Liver (tissue), 9 donors: ENCODE measurements around the gene DNALI1. TPM values are rescaled to one million over a fixed set of nuclear protein-coding genes. Genes with fewer than 3 reads are reported as not detected.
"Not testable (repeated sequence)": the region's sequence is repeated elsewhere in the genome, so short reads cannot be mapped to it uniquely, and the experiment has no call there.

Experiments used
- DNase-seq: peaks from one replicate; pipeline ENCODE4 v3.0.0-alpha.2; 2017; ENCODE audit warnings: low spot score
- H3K27ac ChIP-seq, 2 donors: one replicate each; pipeline ENCODE4 v1.7.0; 2013; ENCODE audit warnings: inconsistent platforms in 2 of 2, low read length in 2 of 2, control low read depth in 1 of 2, low read depth in 1 of 2, mild to moderate bottlenecking in 1 of 2
- H3K27me3 ChIP-seq, 4 donors: one replicate each; pipeline versions ENCODE4 v1.6.1 to v1.7.0; 2013; ENCODE audit warnings: low read length in 3 of 4, inconsistent platforms in 1 of 4, mild to moderate bottlenecking in 1 of 4, moderate library complexity in 1 of 4; ENCODE audit not compliant: control insufficient read depth in 4 of 4, insufficient read depth in 4 of 4
- H3K36me3 ChIP-seq, 4 donors: one replicate each; pipeline versions ENCODE4 v1.6.1 to v1.7.0; 2013; ENCODE audit warnings: low read length in 3 of 4, mild to moderate bottlenecking in 3 of 4, low read depth in 1 of 4, moderate library complexity in 1 of 4; ENCODE audit not compliant: control insufficient read depth in 4 of 4, insufficient read depth in 3 of 4
- H3K4me1 ChIP-seq, 4 donors: one replicate each; pipeline versions ENCODE4 v1.6.1 to v1.7.0; 2013; ENCODE audit warnings: low read length in 3 of 4, mild to moderate bottlenecking in 3 of 4, moderate library complexity in 1 of 4; ENCODE audit not compliant: control insufficient read depth in 4 of 4, insufficient read depth in 4 of 4
- H3K4me3 ChIP-seq, 3 donors: one replicate each; pipeline versions ENCODE4 v1.6.1 to v1.7.0; 2013; ENCODE audit warnings: low read length in 3 of 3, control low read depth in 1 of 3, low read depth in 1 of 3, mild to moderate bottlenecking in 1 of 3
- H3K9ac ChIP-seq, 2 donors: one replicate each; pipeline ENCODE4 v1.7.0; 2013; ENCODE audit warnings: low read length in 2 of 2, mild to moderate bottlenecking in 2 of 2, moderate library complexity in 2 of 2, control low read depth in 1 of 2, low read depth in 1 of 2
- H3K9me3 ChIP-seq, 4 donors: one replicate each; pipeline versions ENCODE4 v1.6.1 to v1.7.0; 2013; ENCODE audit warnings: low read length in 3 of 4; ENCODE audit not compliant: control insufficient read depth in 4 of 4
- EGR1 ChIP-seq, 2 donors: IDR thresholded peaks; 2 replicates each; pipeline ENCODE4 v1.6.1; 2016 to 2018; ENCODE audit warnings: antibody characterized with exemption in 2 of 2, low read depth in 2 of 2
- FOXA1 ChIP-seq: IDR thresholded peaks from 2 replicates; pipeline ENCODE4 v1.6.1; 2016; ENCODE audit warnings: antibody characterized with exemption
- FOXA2 ChIP-seq: IDR thresholded peaks from 2 replicates; pipeline ENCODE4 v1.6.1; 2016; ENCODE audit warnings: antibody characterized with exemption
- GABPA ChIP-seq, 2 donors: IDR thresholded peaks in 1 of 2; conservative IDR thresholded peaks in 1 of 2; 2 replicates each; pipeline ENCODE4 v1.6.1; 2016; ENCODE audit warnings: antibody characterized with exemption in 2 of 2, mild to moderate bottlenecking in 1 of 2, moderate library complexity in 1 of 2
- HNF4A ChIP-seq, 2 donors: conservative IDR thresholded peaks; 2 replicates each; pipeline ENCODE4 v1.6.1; 2016; ENCODE audit warnings: antibody characterized with exemption in 2 of 2, mild to moderate bottlenecking in 2 of 2
- HNF4G ChIP-seq: IDR thresholded peaks from 2 replicates; pipeline ENCODE4 v1.6.1; 2016; ENCODE audit warnings: antibody characterized with exemption
- NR2F2 ChIP-seq: IDR thresholded peaks from 2 replicates; pipeline ENCODE4 v1.6.1; 2016; ENCODE audit warnings: antibody characterized with exemption
- RAD21 ChIP-seq, 2 donors: IDR thresholded peaks; 2 replicates each; pipeline ENCODE4 v1.6.1; 2016; ENCODE audit warnings: antibody characterized with exemption in 2 of 2, mild to moderate bottlenecking in 2 of 2
- RXRA ChIP-seq, 2 donors: IDR thresholded peaks; 2 replicates each; pipeline ENCODE4 v1.6.1; 2017 to 2018; ENCODE audit warnings: antibody characterized with exemption in 2 of 2, mild to moderate bottlenecking in 1 of 2
- SP1 ChIP-seq: IDR thresholded peaks from 2 replicates; pipeline ENCODE4 v1.6.1; 2018; ENCODE audit warnings: antibody characterized with exemption, mild to moderate bottlenecking
- TAF1 ChIP-seq: conservative IDR thresholded peaks from 2 replicates; pipeline ENCODE4 v1.6.1; 2016; ENCODE audit warnings: antibody characterized with exemption, mild to moderate bottlenecking
- YY1 ChIP-seq: IDR thresholded peaks from 2 replicates; pipeline ENCODE4 v1.6.1; 2016; ENCODE audit warnings: antibody characterized with exemption, mild to moderate bottlenecking
- WGBS: extraction: QIAGEN DNeasy Blood & Tissue Kit; methylation state at CpG from one replicate; pipeline ENCODE4 v1.1.7; 2013; 5-methylcytosine and 5-hydroxymethylcytosine counted together
- polyA plus RNA-seq, 2 donors: library from polyadenylated mRNA; stranded (reverse) in 1 of 2; unstranded in 1 of 2; fragments of 200-250 nt in 1 of 2; fragments of >200 nt in 1 of 2; fragmentation: Nextera tagmentation in 1 of 2; extraction: Ambion mirVana in 1 of 2; gene quantifications; one replicate each; pipeline versions ENCODE4 v1.2.1 to v1.2.3, GENCODE V29; 2013 to 2015
- total RNA-seq, 2 donors: library from RNA; depleted of rRNA; stranded (reverse); fragments of >200 nt; gene quantifications; one replicate each; pipeline ENCODE4 v1.2.3, GENCODE V29; 2014
- TF ChIP-seq, protein P1 (sequence below): IDR thresholded peaks from 2 replicates; pipeline ENCODE4 v1.6.1; 2016; ENCODE audit warnings: antibody characterized with exemption, mild to moderate bottlenecking
- TF ChIP-seq, protein P2 (sequence below): IDR thresholded peaks from 2 replicates; pipeline ENCODE4 v1.6.1; 2016; ENCODE audit warnings: antibody characterized with exemption
- TF ChIP-seq, protein P3 (sequence below): IDR thresholded peaks from 2 replicates; pipeline ENCODE4 v1.6.1; 2016; ENCODE audit warnings: antibody characterized with exemption
- TF ChIP-seq, protein P4 (sequence below): IDR thresholded peaks from 2 replicates; pipeline ENCODE4 v1.6.1; 2016; ENCODE audit warnings: antibody characterized with exemption
- donor health status: healthy.
- donor health status: healthy.
- donor health status: healthy.
- donor health status: healthy.
- donor health status: healthy.

DNALI1 gene
- total and polyA plus RNA-seq, 4 donors, result 1.5 to 8.6 (median 4.1) TPM

DNA sequence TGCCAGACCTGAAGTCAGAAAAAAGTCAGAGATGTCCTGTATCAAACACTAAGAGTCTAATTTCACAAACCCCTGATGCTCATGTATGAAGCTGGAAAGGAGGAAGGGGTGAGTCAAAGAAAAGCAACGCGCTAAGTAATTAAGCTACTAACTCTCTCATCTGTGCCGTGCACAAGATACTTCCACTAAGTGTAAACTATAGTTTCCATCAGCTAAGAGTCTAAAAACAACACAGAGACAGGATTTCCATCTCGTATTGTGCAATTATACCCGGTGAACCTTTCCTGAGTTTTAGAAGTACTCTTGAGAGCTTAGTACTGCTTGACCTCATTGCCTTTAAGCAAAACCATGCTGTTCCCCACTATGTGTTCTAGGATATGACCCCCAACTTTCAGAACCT lies 19.0 kb downstream of the DNALI1 start:
- 92% methylated on average over 5 of the region's 5 CpGs for WGBS
- no peak overlapping the region for H3K9ac ChIP-seq
- H3K27me3 ChIP-seq, result no peaks in the 10 kb centered on the region
- peaks cover 20 to 89% (median 62%) of the 10 kb centered on the region in 4 donors for H3K36me3 ChIP-seq
- H3K9me3 ChIP-seq, result no peaks in the 10 kb centered on the region
- H3K4me1 ChIP-seq, result no peaks in the 10 kb centered on the region
- H3K4me3 ChIP-seq, result no peak overlapping the region
- TF ChIP-seq TAF1 (no peak), FOXA2 (no peak), NR2F2 (no peak), RXRA (IDR thresholded peaks at IDR 0.05) (no peak), SP1 (no peak), GABPA (IDR thresholded peaks at IDR 0.05 in 1 of 2, conservative IDR thresholded peaks at IDR 0.05 in 1 of 2) (no peak), FOXA1 (no peak)
- TF ChIP-seq, protein P1, sequence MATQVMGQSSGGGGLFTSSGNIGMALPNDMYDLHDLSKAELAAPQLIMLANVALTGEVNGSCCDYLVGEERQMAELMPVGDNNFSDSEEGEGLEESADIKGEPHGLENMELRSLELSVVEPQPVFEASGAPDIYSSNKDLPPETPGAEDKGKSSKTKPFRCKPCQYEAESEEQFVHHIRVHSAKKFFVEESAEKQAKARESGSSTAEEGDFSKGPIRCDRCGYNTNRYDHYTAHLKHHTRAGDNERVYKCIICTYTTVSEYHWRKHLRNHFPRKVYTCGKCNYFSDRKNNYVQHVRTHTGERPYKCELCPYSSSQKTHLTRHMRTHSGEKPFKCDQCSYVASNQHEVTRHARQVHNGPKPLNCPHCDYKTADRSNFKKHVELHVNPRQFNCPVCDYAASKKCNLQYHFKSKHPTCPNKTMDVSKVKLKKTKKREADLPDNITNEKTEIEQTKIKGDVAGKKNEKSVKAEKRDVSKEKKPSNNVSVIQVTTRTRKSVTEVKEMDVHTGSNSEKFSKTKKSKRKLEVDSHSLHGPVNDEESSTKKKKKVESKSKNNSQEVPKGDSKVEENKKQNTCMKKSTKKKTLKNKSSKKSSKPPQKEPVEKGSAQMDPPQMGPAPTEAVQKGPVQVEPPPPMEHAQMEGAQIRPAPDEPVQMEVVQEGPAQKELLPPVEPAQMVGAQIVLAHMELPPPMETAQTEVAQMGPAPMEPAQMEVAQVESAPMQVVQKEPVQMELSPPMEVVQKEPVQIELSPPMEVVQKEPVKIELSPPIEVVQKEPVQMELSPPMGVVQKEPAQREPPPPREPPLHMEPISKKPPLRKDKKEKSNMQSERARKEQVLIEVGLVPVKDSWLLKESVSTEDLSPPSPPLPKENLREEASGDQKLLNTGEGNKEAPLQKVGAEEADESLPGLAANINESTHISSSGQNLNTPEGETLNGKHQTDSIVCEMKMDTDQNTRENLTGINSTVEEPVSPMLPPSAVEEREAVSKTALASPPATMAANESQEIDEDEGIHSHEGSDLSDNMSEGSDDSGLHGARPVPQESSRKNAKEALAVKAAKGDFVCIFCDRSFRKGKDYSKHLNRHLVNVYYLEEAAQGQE, result no peak
- TF ChIP-seq, protein P2, sequence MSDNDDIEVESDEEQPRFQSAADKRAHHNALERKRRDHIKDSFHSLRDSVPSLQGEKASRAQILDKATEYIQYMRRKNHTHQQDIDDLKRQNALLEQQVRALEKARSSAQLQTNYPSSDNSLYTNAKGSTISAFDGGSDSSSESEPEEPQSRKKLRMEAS, result no peak
- no peak for DNase-seq
- no peak overlapping the region for H3K27ac ChIP-seq

DNA sequence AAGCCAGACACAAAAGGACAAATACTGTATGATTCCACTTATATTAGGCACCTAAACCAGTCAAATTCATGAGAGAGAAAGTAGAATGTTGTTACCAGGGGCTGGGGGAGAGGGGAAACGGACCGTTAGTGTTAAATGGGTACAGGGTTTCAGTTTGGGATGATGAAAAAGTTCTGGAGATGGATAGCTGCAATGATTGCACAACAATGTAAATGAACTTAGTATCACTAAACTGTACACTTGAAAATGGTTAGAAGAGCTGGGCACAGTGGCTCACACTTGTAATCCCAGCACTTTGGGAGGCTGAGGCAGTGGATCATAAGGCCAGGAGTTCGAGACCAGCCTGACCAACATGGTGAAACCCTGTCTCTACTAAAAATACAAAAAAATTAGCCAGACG lies 27.8 kb downstream of the DNALI1 start:
- not testable (repeated sequence) for H3K9ac ChIP-seq, DNase-seq, H3K27ac ChIP-seq, H3K27me3 ChIP-seq, H3K4me3 ChIP-seq, H3K9me3 ChIP-seq, H3K4me1 ChIP-seq
- H3K36me3 ChIP-seq, result peaks cover 7 to 79% (median 64%) of the 10 kb centered on the region in 4 donors
- WGBS, result 91% methylated on average over 4 of the region's 4 CpGs

DNA sequence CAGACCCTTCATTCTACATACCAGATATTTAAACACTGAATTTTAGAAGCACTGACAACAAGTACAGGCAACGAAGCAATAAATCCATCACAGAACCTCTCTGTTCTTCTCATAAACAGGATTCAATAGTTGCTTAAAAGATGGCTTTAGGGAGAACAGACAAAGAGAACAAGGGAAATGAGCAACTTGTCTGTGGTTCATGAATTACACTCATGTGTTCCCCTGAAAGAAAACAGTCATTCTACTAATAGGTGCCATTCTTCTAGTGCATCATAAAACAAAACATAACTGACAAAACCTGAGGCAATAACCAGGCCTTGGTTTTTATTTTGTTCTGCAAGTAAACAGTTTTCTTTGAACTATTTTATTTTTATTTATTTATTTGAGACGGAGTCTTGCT lies 32.2 kb downstream of the DNALI1 start:
- no peak overlapping the region for H3K4me3 ChIP-seq
- no peak for TF ChIP-seq RXRA (IDR thresholded peaks at IDR 0.05)
- TF ChIP-seq, protein P3, sequence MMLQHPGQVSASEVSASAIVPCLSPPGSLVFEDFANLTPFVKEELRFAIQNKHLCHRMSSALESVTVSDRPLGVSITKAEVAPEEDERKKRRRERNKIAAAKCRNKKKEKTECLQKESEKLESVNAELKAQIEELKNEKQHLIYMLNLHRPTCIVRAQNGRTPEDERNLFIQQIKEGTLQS, result no peak
- no peak for TF ChIP-seq HNF4A (conservative IDR thresholded peaks at IDR 0.05)
- TF ChIP-seq, protein P1, result no peak
- TF ChIP-seq, protein P4, sequence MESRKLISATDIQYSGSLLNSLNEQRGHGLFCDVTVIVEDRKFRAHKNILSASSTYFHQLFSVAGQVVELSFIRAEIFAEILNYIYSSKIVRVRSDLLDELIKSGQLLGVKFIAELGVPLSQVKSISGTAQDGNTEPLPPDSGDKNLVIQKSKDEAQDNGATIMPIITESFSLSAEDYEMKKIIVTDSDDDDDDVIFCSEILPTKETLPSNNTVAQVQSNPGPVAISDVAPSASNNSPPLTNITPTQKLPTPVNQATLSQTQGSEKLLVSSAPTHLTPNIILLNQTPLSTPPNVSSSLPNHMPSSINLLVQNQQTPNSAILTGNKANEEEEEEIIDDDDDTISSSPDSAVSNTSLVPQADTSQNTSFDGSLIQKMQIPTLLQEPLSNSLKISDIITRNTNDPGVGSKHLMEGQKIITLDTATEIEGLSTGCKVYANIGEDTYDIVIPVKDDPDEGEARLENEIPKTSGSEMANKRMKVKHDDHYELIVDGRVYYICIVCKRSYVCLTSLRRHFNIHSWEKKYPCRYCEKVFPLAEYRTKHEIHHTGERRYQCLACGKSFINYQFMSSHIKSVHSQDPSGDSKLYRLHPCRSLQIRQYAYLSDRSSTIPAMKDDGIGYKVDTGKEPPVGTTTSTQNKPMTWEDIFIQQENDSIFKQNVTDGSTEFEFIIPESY, result no peak
- no peak for TF ChIP-seq FOXA2
- TF ChIP-seq RAD21 (IDR thresholded peaks at IDR 0.05), result no peak
- no peak for TF ChIP-seq HNF4G
- TF ChIP-seq YY1, result no peak
- TF ChIP-seq, protein P2, result no peak
- no peak for TF ChIP-seq TAF1
- no peak for TF ChIP-seq SP1
- no peak for TF ChIP-seq EGR1 (IDR thresholded peaks at IDR 0.05; ENCODE audit: low read depth in 2 of 2)
- TF ChIP-seq FOXA1, result no peak
- DNase-seq, result no peak
- no peaks in the 10 kb centered on the region for H3K27me3 ChIP-seq
- peaks cover 6 to 70% (median 54%) of the 10 kb centered on the region in 4 donors for H3K36me3 ChIP-seq
- H3K27ac ChIP-seq, result no peak overlapping the region
- no peak overlapping the region for H3K9ac ChIP-seq
- no peaks in the 10 kb centered on the region for H3K9me3 ChIP-seq
- 95% methylated on average over 2 of the region's 2 CpGs for WGBS
- peaks cover 0 to 2% (median under 1%) of the 10 kb centered on the region in 4 donors for H3K4me1 ChIP-seq
